GM12892 (cell line): ENCODE data around the gene FGF4.

Experiments used
- POLR2A ChIP-seq: IDR thresholded peaks from 2 replicates; pipeline ENCODE4 v1.6.1; 2011; ENCODE audit warnings: low read depth, low read length, control low read depth
- POLR2AphosphoS5 ChIP-seq: IDR thresholded peaks from 2 replicates; pipeline ENCODE4 v1.6.1; 2011; ENCODE audit warnings: low read depth, low read length, control low read depth

GRCh38 chr11:69818231-69818602 lies 43.1 kb upstream of the FGF4 start:
- no peak for TF ChIP-seq POLR2A
- no peak for TF ChIP-seq POLR2AphosphoS5
